ENCODE measurements around the gene PLCD1.
"Not testable (repeated sequence)": the region's sequence is repeated elsewhere in the genome, so short reads cannot be mapped to it uniquely, and the experiment has no call there.

PLCD1 gene

GRCh38 chr3:38000242-38000916, 29.1 kb downstream of the PLCD1 start:
- no peak for DNase-seq (ENCODE audit: low read depth in 2 of 2)

- no peak for DNase-seq (ENCODE audit: low read depth in 2 of 2)
Observed at GRCh38 chr3:37999836-38000235, 29.6 kb downstream of the PLCD1 start.

- no peak for DNase-seq (ENCODE audit: low read depth in 2 of 2)
Observed at GRCh38 chr3:37997791-37998370, 31.6 kb downstream of the PLCD1 start.

- DNase-seq (ENCODE audit: low read depth in 2 of 2) = no peak
Observed at GRCh38 chr3:37997342-37997741, 32.1 kb downstream of the PLCD1 start.

- DNase-seq (ENCODE audit: low read depth in 2 of 2) = peak; percentile 62 to 72
Observed at GRCh38 chr3:37996785-37997301, 32.6 kb downstream of the PLCD1 start.

- DNase-seq (ENCODE audit: low read depth in 2 of 2) = no peak
Observed at GRCh38 chr3:37995652-37996641, 33.5 kb downstream of the PLCD1 start.

- no peak for DNase-seq (ENCODE audit: low read depth in 2 of 2)
Observed at GRCh38 chr3:37994639-37994972, 34.8 kb downstream of the PLCD1 start.

- DNase-seq (ENCODE audit: low read depth in 2 of 2) = peak; percentile 37 to 59
Observed at GRCh38 chr3:37993820-37994638, 35.4 kb downstream of the PLCD1 start.

GRCh38 chr3:37993460-37993819, 36.0 kb downstream of the PLCD1 start:
- DNase-seq (ENCODE audit: low read depth in 2 of 2) = no peak

- no peak for DNase-seq (ENCODE audit: low read depth in 2 of 2)
Observed at GRCh38 chr3:37993067-37993455, 36.4 kb downstream of the PLCD1 start.

GRCh38 chr3:37992271-37993066, 37.0 kb downstream of the PLCD1 start:
- DNase-seq (ENCODE audit: low read depth in 2 of 2) = no peak

GRCh38 chr3:37991823-37992222, 37.6 kb downstream of the PLCD1 start:
- no peak for DNase-seq (ENCODE audit: low read depth in 2 of 2)

- DNase-seq (ENCODE audit: low read depth in 2 of 2) = no peak
Observed at GRCh38 chr3:37991109-37991508, 38.3 kb downstream of the PLCD1 start.

- no peak for DNase-seq (ENCODE audit: low read depth in 2 of 2)
Observed at GRCh38 chr3:37990527-37990926, 38.9 kb downstream of the PLCD1 start, which contains the start of gene VILL. Gene VILL, plus strand, starts transcription at chr3:37990786. Its CDS starts 2,887 bp downstream, at chr3:37993673.

GRCh38 chr3:37989821-37990480, 39.5 kb downstream of the PLCD1 start:
- no peak for DNase-seq (ENCODE audit: low read depth in 2 of 2)

- no peak for DNase-seq (ENCODE audit: low read depth in 2 of 2)
Observed at GRCh38 chr3:37988931-37989525, 40.4 kb downstream of the PLCD1 start.

GRCh38 chr3:37988376-37988775, 41.1 kb downstream of the PLCD1 start:
- DNase-seq (ENCODE audit: low read depth in 2 of 2) = not testable (repeated sequence)

- no peak for DNase-seq (ENCODE audit: low read depth in 2 of 2)
Observed at GRCh38 chr3:37987751-37988179, 41.7 kb downstream of the PLCD1 start.

- no peak for DNase-seq (ENCODE audit: low read depth in 2 of 2)
Observed at GRCh38 chr3:37987315-37987697, 42.1 kb downstream of the PLCD1 start.

Measured in stimulated activated CD8-positive, alpha-beta memory T cell treated with anti-CD3 and anti-CD28 coated beads, Interleukin-7, amount 100 ng/mL, for 4 hours (primary cell).